Amniotic stem cell (primary cell): ENCODE results near the gene LRRC2.

Experiments used
- DNase-seq: peaks from one replicate; lab custom pipeline; 2025; lab: John Stamatoyannopoulos, UW

The LRRC2 gene

DNA sequence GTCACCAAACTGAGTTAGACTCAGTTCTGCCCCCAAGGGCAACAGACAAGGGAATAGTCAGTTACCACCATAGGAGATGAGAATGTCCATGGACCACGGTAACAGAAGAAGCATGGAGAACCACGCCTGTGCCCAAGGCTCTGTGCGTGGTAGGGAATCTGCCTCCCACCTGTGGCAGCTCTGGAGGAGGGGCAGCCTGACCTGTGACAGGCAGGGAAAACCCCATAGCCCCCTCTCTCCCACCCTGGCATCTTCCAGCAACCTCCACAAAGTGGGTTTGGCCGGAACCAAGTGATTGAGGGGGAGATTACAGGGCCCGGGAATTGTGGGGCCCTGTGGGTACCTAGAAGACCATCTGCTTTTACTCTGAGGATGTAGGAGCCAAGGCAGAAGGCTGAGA, 87.1 kb downstream of the LRRC2 start:
- no peak for DNase-seq

- DNase-seq = no peak
Observed at GRCh38 chr3:46478341-46478740, 87.8 kb downstream of the LRRC2 start.

- DNase-seq = no peak
Observed at GRCh38 chr3:46477756-46478155, 88.3 kb downstream of the LRRC2 start.

DNA sequence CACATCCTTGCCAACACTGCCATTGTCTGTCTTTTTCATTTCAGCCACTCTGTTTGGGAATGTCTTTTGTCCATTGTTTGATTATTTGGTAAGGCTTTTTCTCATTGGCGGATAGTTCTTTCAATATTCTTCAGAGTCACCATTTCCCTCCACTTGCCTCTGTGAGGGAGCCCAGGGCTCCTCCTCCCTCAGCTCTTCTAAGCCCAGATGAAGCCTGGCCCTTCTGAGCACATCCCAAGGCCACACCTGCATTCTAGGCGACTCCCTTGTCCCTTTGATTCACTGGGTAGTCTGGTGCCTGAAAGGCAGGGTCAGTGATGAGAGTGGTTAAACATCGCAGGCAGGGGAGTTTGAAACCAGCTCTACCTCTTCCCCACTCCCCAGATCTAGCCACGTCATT, 89.0 kb downstream of the LRRC2 start:
- no peak for DNase-seq

- DNase-seq = no peak
Observed at GRCh38 chr3:46472736-46473135, 93.4 kb downstream of the LRRC2 start.

- DNase-seq = no peak
Observed at GRCh38 chr3:46471371-46471914, 94.7 kb downstream of the LRRC2 start.

- DNase-seq = no peak
Observed at GRCh38 chr3:46470831-46471230, 95.3 kb downstream of the LRRC2 start.

DNA sequence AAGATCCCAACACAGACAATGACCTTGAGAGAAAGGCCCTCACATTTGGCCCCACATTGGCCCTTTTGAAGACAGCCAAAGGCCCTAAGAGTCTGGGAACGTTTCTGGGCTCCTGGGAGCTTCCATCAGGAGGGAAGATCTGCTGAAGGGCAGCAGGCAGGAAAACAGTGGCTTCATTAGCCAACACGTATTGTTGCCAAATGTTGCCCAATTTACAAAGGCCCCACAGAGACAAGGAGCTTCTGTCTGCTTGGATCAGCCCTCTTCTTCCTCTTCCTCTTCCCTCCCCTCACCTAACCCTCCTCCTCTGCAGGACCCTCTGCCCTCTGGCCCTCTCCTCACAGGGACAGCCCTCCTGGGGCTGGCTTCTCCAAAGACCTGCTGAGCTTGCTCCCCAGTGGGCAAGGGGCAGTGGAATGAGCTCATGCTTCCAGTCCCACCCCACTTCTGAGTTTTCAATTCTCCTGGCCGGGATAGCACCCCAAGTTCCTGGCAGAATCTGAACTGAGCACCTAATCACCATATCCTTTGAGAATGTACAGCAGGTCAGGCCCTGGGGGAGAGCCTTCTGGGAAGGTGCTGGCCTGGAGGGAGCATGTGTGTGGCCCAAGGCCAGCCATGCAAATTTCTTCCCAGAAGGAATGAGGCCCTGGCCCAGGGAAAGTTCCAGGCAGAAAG, 96.3 kb downstream of the LRRC2 start:
- no peak for DNase-seq

- DNase-seq = no peak
Observed at GRCh38 chr3:46468753-46469600, 97.1 kb downstream of the LRRC2 start.

DNA sequence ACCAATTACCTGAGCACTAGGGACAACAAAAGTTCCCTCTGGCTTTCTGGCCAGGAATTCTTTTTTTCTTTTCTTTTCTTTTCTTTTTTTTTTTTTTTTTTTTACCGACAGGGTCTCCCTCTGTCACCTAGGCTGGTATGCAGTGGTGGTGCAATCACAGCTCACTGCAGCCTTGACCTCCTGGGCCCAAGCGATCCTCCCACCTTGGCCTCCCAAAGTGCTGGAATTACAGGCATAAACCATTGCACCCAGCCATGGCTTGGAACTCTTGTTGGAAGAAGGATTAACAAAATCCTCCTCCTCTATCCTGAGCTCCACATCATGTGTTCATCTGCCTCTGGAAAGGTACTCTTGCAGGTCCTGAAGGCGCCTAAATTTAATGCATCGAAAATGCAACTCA, 98.5 kb downstream of the LRRC2 start:
- DNase-seq = no peak

DNA sequence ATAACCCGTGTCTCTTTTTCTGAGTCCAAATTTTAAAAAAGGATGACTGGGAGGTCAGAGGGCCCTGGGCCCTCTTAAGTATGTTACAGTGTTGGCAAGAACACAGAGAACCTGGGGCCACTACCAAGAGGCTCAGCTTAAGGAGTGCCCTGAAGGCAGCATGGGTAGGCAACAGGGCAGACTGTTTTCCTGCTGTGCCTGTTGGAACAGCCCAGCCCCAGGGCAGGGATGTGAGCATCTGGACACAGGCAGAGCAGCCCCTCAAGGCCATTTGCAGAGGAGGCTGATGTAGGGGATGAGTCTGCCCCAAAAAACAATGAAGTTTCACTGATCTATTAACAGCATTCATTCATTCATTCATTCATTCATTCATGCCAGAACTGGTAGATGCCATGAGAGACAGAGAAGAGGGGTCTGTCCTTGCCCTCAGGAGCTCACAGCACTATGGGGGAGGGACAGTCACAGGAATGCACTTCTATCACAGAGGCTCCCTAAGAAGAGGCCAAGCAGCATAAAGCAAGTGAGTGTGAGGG, 99.2 kb downstream of the LRRC2 start:
- DNase-seq = no peak

GRCh38 chr3:46466273-46466672, 99.8 kb downstream of the LRRC2 start:
- no peak for DNase-seq
